ENCODE data around the gene FER.

The FER gene

DNA sequence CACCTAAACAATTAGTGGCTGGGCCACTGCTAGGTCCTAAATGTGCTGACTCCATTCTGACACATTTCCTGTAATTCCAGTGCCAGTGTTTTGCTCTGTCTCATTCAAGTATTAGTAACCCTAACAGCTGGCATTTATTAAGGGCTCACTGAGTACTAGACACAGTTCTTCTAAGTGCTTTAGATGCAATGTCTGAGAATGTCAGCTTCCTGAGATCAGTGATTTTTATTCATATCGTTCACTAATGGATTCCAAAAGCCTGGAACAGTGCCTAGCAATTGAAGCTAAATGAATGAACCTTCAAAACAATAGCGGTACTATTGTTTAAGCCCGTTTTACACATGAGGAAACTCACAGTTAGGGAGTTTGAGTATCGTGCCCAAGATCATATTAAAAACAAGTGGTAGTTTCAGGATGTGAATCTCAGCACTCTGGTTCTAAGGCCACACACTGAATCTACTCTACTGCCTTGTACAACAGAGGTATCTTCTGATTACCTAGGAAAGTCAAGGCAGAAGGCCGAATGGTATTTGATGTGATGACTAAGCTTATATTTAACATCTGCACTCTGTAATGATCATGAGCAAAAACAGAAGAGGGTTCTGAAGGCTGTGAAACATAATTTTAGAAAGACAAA is 358.1 kb downstream of the FER start:
- no peaks in the 10 kb centered on the region for H3K4me1 Mint-ChIP-seq
- no peak overlapping the region for H3K4me3 Mint-ChIP-seq
- DNase-seq (no peak), ATAC-seq (replicated peaks) (no peak)
- peaks cover 2 to 4% of the 10 kb centered on the region in 2 donors for H3K9me3 Mint-ChIP-seq
- peaks cover 2 to 8% of the 10 kb centered on the region in 2 donors for H3K36me3 Mint-ChIP-seq
- no peak overlapping the region for H3K27ac Mint-ChIP-seq
- H3K27me3 Mint-ChIP-seq: no peaks in the 10 kb centered on the region

DNA sequence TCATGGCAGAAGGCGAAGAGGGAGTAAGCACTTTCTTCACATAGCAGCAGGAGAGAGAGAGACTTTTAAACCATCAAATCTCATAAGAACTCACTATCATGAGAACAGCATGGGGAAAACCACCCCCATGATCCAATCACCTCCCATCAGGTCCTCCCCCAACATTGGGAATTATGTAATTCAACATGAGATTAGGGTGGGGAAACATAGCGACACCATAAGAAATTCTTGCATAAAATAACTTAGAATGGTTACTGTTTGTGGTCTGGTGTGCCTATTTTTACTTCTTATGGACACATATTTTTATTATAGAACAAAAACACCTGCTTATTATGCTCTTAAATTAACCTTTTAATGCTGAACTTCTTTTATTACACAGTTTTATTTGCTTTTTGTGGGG is 364.0 kb downstream of the FER start:
- DNase-seq (no peak), ATAC-seq (replicated peaks) (no peak)
- Mint-ChIP-seq H3K27ac (no peak overlapping the region), H3K4me1 (no peaks in the 10 kb centered on the region), H3K27me3 (no peaks in the 10 kb centered on the region), H3K36me3 (peaks cover 2 to 4% of the 10 kb centered on the region in 2 donors), H3K9me3 (peaks cover 2 to 4% of the 10 kb centered on the region in 2 donors), H3K4me3 (no peak overlapping the region)

DNA sequence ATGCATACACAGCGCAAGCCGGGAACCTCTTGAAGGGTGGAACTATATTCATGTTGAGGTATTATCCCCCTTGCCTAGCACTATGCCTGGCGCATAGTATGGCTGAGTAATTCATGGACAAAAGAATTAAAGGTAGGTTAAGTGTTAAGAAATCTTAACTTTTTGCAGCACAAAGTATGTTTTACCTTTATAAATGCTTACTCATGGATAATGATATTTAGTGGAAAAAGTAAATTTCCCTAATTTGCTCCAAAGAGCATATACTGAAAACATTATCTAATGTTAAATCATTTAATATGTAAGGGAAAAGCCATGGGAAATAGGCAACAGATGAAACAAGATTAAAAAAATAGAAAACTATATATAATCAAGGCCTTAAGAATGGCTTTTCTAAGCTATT is 365.9 kb downstream of the FER start:
- Mint-ChIP-seq H3K36me3 (peaks cover 3 to 4% of the 10 kb centered on the region in 2 donors), H3K4me3 (no peak overlapping the region), H3K9me3 (peaks cover 2 to 4% of the 10 kb centered on the region in 2 donors), H3K4me1 (no peaks in the 10 kb centered on the region), H3K27ac (no peak overlapping the region), H3K27me3 (no peaks in the 10 kb centered on the region)
- DNase-seq (no peak), ATAC-seq (replicated peaks) (no peak)

DNA sequence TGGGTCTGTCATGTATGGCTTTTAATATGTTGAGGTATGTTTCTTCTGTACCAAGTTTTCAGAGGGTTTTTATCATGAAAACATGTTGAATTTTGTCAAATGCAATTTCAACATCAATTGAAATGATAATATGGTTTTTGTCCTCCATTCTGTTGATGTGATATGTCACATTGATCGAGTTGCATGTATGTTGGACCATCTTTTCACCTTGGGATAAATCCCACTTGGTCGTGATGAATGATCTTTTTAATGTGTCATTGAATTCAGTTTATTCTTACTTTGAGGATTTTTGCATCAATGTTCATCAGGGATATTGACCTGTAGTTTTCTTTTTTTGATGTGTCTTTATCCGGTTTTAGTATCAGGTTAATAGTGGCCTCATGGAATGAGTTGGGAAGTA is 373.5 kb downstream of the FER start:
- no peaks in the 10 kb centered on the region for H3K4me1 Mint-ChIP-seq
- H3K27ac Mint-ChIP-seq: no peak overlapping the region
- H3K36me3 Mint-ChIP-seq: peaks cover 9 to 17% of the 10 kb centered on the region in 2 donors
- H3K4me3 Mint-ChIP-seq: no peak overlapping the region
- ATAC-seq (replicated peaks): no peak
- H3K27me3 Mint-ChIP-seq: no peaks in the 10 kb centered on the region
- DNase-seq: no peak
- peaks cover 4 to 13% of the 10 kb centered on the region in 2 donors for H3K9me3 Mint-ChIP-seq

DNA sequence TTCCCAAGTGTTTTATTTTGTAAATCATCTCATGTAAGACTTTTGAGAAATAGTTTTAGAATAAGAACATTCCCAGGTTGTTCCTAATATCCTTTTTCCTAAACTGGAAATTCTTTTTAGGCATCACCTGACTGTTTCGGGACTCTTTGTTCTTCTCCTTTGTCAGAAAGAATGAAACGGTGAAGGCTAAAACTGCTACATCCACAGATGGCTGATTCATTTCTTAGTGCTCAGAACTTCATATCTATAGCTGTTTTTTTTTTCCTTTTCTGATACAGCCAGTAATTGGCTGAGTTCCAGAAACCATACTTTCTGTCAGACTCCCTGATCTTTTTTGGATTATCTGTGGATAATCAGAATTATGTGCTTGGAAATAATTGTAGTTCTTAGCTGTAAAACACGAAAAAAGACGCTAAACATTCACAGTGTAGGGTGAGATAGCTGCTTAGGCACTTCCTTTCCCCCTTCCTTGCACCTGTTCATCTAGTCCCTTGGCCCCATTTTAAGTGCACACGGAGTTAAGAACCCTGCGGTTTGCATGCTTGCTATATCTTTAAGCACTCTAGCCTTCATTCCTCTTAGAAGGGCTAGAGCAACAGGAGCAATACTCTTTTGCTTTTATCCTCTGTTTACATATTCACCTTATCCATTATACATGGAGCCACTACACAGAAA is 378.2 kb downstream of the FER start:
- H3K27ac Mint-ChIP-seq: no peak overlapping the region
- H3K36me3 Mint-ChIP-seq: peaks cover 4 to 11% of the 10 kb centered on the region in 2 donors
- no peaks in the 10 kb centered on the region for H3K27me3 Mint-ChIP-seq
- H3K9me3 Mint-ChIP-seq: peaks cover 4 to 8% of the 10 kb centered on the region in 2 donors
- no peak for ATAC-seq (replicated peaks)
- no peaks in the 10 kb centered on the region for H3K4me1 Mint-ChIP-seq
- no peak for DNase-seq
- H3K4me3 Mint-ChIP-seq: no peak overlapping the region

DNA sequence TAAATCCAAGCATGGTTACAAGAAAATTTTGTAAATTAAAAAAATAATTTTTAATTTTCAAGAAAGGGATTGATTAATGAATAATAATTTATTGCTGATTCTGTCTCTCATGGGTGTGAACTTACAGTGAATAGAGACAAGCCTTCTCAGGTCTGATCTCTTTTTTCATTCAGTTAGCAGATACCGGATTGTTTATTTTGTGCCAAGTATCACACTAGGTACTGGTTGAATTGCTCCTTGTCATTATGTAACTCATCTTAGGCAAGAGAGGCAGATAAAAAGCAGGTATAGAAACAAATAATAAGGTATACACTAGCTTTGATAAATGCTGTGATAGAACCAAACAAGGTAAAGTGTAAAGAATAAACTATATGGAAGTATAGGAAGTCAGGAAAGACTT is 378.8 kb downstream of the FER start:
- DNase-seq: no peak
- H3K27me3 Mint-ChIP-seq: no peaks in the 10 kb centered on the region
- no peak for ATAC-seq (replicated peaks)
- H3K4me3 Mint-ChIP-seq: no peak overlapping the region
- H3K4me1 Mint-ChIP-seq: no peaks in the 10 kb centered on the region
- H3K9me3 Mint-ChIP-seq: peaks cover 2 to 4% of the 10 kb centered on the region in 2 donors
- peaks cover 4 to 7% of the 10 kb centered on the region in 2 donors for H3K36me3 Mint-ChIP-seq
- no peak overlapping the region for H3K27ac Mint-ChIP-seq

DNA sequence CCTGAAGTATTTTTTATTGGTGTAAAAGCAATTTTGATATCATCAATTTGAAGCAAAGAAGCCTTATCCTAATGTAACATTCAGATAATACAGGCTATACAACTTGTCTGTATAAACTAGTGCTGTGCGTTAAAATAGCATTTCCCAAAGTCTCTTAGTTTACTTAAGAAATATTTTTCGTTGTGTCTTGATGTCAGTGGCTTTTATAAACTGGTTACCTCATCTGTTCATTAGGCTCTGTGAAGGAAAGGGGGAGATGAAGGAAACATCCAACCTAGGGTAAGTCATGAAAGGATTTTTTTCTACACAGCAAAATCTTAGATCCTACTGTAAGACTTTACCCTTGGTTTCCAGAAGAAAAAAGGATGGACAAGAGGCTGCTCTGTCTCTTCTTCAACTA is 389.2 kb downstream of the FER start:
- DNase-seq (no peak), ATAC-seq (replicated peaks) (no peak)
- peaks cover 0 to 2% of the 10 kb centered on the region in 2 donors for H3K9me3 Mint-ChIP-seq
- no peak overlapping the region for H3K27ac Mint-ChIP-seq
- H3K27me3 Mint-ChIP-seq: no peaks in the 10 kb centered on the region
- no peak overlapping the region for H3K4me3 Mint-ChIP-seq
- no peaks in the 10 kb centered on the region for H3K36me3 Mint-ChIP-seq
- peaks cover 6 to 8% of the 10 kb centered on the region in 2 donors for H3K4me1 Mint-ChIP-seq

DNA sequence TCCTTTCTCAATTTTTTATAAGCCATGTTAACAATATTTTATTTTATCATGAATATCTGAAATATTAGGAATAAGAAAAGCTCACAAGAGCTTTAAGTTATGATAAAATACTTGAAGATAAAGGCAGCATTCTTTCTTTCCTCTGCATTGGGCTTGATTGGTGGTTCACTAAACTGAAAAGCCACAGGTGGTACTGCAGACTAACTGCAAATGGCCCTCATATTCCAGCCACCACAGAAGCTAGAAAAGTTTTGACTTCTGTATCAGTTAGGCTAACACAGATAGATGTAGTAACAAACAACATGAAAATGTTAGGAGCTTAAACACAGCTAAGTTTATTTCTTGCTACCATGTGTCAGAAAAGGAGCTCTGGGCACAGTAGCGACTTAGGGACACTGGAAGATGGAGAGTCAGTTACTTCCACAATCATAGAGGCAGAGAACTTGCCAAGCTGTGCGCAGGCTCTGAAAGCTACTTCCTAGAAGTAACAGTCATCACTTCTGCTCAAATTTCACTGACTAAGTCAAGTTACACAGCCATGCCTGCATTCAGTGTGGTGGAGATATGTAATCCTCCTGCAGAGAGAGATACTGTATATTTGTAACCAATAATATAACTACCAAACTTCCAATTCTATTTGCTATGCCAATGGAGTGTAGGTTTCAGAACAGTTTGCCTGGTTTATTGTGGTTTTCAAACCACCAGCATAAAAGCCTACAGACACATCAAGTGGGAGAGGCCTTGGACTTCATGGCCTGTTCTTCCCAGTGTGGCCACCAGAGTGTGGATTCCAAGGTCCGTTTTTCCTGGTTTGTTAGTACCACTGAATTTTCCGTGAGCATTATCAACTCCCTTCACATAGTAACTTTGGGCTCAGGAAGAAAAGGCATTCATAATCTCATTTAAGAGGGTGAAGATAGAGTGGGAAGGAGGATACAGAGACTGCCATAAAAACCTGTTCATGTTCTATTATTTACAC is 393.8 kb downstream of the FER start:
- Mint-ChIP-seq H3K4me3 (no peak overlapping the region), H3K36me3 (peaks cover 0 to 3% of the 10 kb centered on the region in 2 donors), H3K27me3 (no peaks in the 10 kb centered on the region), H3K4me1 (peaks cover 6 to 8% of the 10 kb centered on the region in 2 donors), H3K9me3 (no peaks in the 10 kb centered on the region), H3K27ac (no peak overlapping the region)
- ATAC-seq (replicated peaks) (no peak), DNase-seq (no peak)

DNA sequence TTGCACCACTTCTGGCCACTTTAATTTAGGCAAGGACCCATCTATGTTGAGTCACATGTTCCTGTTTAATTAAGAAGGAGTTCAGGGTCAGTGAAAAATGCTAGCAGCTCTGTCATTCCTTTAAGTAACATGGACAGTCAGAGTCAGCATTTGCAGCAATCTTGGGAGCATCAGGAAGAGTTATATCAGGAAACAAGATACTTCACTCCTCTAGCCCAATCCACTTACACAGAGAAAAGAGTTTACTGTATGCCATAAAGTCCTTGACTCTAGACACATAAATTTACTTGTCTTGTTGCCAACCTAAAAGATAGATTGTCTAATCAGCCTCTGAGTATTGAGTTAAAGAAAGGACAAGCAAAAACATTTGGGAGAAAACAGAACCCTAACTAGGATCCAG is 395.3 kb downstream of the FER start:
- Mint-ChIP-seq H3K9me3 (no peaks in the 10 kb centered on the region), H3K27ac (no peak overlapping the region), H3K4me3 (no peak overlapping the region), H3K36me3 (peaks cover 0 to 3% of the 10 kb centered on the region in 2 donors), H3K4me1 (peaks cover 6 to 8% of the 10 kb centered on the region in 2 donors), H3K27me3 (no peaks in the 10 kb centered on the region)
- ATAC-seq (replicated peaks): no peak
- no peak for DNase-seq

DNA sequence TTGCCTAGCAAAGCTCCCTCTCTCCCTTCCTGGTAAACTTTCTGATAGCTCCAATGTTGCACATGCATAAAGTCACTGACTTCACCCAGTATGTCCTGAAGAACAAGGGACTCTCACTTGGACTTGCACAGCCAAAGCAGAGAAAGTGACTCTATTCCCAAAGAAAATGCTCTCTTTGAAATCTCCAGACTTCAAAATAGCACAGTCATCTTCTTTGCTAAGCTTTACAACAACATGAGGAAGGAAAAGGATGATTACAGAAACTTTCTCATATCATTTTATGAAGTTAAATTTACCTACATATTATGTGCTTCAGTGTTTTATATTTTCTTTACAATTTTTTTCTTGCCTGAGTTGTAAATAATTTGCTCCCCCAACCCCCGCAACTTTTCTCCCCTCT is 397.4 kb downstream of the FER start:
- Mint-ChIP-seq H3K4me3 (no peak overlapping the region), H3K4me1 (peaks cover 3% of the 10 kb centered on the region in 2 donors), H3K9me3 (peaks cover 0 to 1% of the 10 kb centered on the region in 2 donors), H3K27me3 (no peaks in the 10 kb centered on the region), H3K36me3 (peaks cover 3% of the 10 kb centered on the region in 2 donors), H3K27ac (no peak overlapping the region)
- ATAC-seq (replicated peaks) (no peak), DNase-seq (no peak)

DNA sequence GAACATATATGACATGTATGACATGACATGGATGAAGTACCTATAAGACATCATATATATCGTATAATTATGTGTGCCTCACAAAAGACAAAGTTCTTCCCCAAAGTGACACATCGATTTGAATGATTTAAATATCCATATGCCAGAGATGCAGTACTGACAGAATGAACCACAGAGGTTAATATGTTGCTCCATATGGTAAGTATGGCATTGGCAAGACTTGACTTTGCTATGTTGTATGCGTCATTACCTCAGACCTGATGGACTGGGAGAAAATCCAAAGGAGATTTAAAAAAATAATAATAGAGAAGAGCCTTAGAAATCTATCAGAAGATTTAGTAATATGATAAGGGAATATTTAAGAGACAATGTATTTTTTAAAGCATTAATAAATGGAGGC is 398.9 kb downstream of the FER start:
- Mint-ChIP-seq H3K4me1 (peaks cover 6% of the 10 kb centered on the region in 2 donors), H3K36me3 (peaks cover 3 to 5% of the 10 kb centered on the region in 2 donors), H3K4me3 (no peak overlapping the region), H3K27ac (no peak overlapping the region), H3K27me3 (no peaks in the 10 kb centered on the region), H3K9me3 (peaks cover 0 to 4% of the 10 kb centered on the region in 2 donors)
- ATAC-seq (replicated peaks): no peak
- no peak for DNase-seq

DNA sequence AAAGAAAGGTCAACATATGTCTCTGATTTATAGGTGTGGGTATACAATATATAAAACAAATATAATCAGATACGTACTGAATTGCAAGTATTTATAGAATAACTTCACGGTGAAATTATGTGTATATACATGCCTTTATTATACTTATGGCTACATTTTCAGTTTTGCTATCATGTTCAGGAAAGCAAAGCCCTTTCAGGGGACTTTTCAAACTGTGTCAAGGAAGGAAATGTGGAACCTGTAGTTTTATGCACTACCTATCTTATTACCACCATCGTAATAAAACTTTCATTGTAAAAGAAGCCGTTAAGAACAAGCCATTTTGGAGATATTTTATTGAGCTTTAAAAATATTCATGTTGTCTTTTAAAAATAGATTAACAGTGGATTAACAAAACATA is 404.9 kb downstream of the FER start:
- Mint-ChIP-seq H3K4me1 (peaks cover 6 to 8% of the 10 kb centered on the region in 2 donors), H3K4me3 (no peak overlapping the region), H3K27ac (no peak overlapping the region), H3K27me3 (no peaks in the 10 kb centered on the region), H3K36me3 (peaks cover 0 to 5% of the 10 kb centered on the region in 2 donors), H3K9me3 (peaks cover 0 to 4% of the 10 kb centered on the region in 2 donors)
- DNase-seq (no peak), ATAC-seq (replicated peaks) (no peak)

DNA sequence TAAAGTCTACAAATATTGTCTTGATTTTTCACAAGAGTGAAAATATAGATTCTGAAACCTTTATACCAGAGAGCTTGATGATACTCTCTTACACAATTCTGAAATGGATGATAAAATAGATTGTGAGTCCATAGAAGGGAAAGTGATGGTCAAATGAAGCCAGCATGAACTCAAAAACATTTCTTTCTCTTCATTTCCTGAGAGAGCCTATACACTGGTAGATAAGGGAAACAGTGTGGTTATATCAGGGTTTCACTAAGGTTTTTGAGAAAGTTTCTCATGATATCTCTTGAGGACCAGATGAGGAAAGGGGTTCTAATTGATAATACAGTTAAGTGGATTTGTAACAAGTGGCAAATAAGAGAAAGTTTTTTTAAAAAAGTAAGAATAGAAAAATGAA is 407.9 kb downstream of the FER start:
- H3K9me3 Mint-ChIP-seq: no peaks in the 10 kb centered on the region
- H3K27me3 Mint-ChIP-seq: no peaks in the 10 kb centered on the region
- peaks cover 0 to 2% of the 10 kb centered on the region in 2 donors for H3K4me1 Mint-ChIP-seq
- DNase-seq (no peak), ATAC-seq (replicated peaks) (no peak)
- H3K27ac Mint-ChIP-seq: no peak overlapping the region
- no peaks in the 10 kb centered on the region for H3K36me3 Mint-ChIP-seq
- no peak overlapping the region for H3K4me3 Mint-ChIP-seq

DNA sequence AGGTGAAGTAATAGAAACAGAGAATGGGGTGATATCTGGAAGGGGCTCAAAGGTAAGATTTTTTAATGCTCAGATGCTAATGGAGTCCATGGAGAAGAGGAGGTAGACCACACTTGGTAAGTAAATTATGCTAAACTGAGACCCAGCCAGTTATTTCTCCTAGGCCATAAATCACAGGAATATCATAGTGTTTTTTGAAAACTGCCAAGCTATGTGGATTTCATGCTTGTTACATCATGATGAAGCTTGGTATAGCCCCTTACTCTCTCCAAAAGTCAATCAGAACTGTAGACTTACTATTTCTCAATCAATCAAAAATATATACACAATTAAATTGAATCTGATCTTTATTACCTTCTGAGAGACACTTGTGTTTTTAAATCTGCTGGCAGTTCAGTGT is 409.2 kb downstream of the FER start:
- ATAC-seq (replicated peaks) (no peak), DNase-seq (no peak)
- no peaks in the 10 kb centered on the region for H3K27me3 Mint-ChIP-seq
- H3K36me3 Mint-ChIP-seq: no peaks in the 10 kb centered on the region
- H3K4me3 Mint-ChIP-seq: no peak overlapping the region
- no peaks in the 10 kb centered on the region for H3K9me3 Mint-ChIP-seq
- no peak overlapping the region for H3K27ac Mint-ChIP-seq
- peaks cover 0 to 7% of the 10 kb centered on the region in 2 donors for H3K4me1 Mint-ChIP-seq
